Measurements from ENCODE around the gene AKAP8L. TPM values are rescaled to one million over a fixed set of nuclear protein-coding genes. Genes with fewer than 3 reads are reported as not detected.
A peak's percentile ranks its signal among the peaks of the same experiment; 100 is the strongest.
"Not testable (repeated sequence)": the region's sequence is repeated elsewhere in the genome, so short reads cannot be mapped to it uniquely, and the experiment has no call there.

AKAP8L gene
- polyA plus RNA-seq, 2 donors, result 37.9 to 75.5 TPM

- H3K4me3 ChIP-seq (ENCODE audit: low read depth in 1 of 2, low read length in 2 of 2), result no peak overlapping the region
- H3K27ac ChIP-seq (ENCODE audit: low read depth in 2 of 2, low read length in 1 of 2), result no peak overlapping the region
- no peaks in the 10 kb centered on the region for H3K27me3 ChIP-seq (ENCODE audit: control insufficient read depth in 1 of 2, insufficient read depth in 2 of 2, low read length in 2 of 2)
- peaks cover 42 to 59% of the 10 kb centered on the region in 2 donors for H3K36me3 ChIP-seq (ENCODE audit: control insufficient read depth in 2 of 2, insufficient read depth in 2 of 2, low read length in 1 of 2)
- H3K4me1 ChIP-seq (ENCODE audit: control insufficient read depth in 2 of 2, insufficient read depth in 2 of 2, low read length in 1 of 2), result peaks cover 0 to 5% of the 10 kb centered on the region in 2 donors
- no peaks in the 10 kb centered on the region for H3K9me3 ChIP-seq (ENCODE audit: control insufficient read depth in 2 of 2, insufficient read depth in 1 of 2, low read depth in 1 of 2, low read length in 1 of 2)
- 98 to 99% methylated on average over 3 of the region's 3 CpGs for WGBS, 2 donors
These were observed 22.4 kb downstream of the AKAP8L start for GRCh38 chr19:15396436-15396835.

GRCh38 chr19:15395251-15395650 is 23.5 kb downstream of the AKAP8L start:
- peaks cover 35 to 47% of the 10 kb centered on the region in 2 donors for H3K36me3 ChIP-seq (ENCODE audit: control insufficient read depth in 2 of 2, insufficient read depth in 2 of 2, low read length in 1 of 2)
- H3K4me3 ChIP-seq (ENCODE audit: low read depth in 1 of 2, low read length in 2 of 2); H3K9me3 ChIP-seq (ENCODE audit: control insufficient read depth in 2 of 2, insufficient read depth in 1 of 2, low read depth in 1 of 2, low read length in 1 of 2); H3K27ac ChIP-seq (ENCODE audit: low read depth in 2 of 2, low read length in 1 of 2); H3K27me3 ChIP-seq (ENCODE audit: control insufficient read depth in 1 of 2, insufficient read depth in 2 of 2, low read length in 2 of 2); H3K4me1 ChIP-seq (ENCODE audit: control insufficient read depth in 2 of 2, insufficient read depth in 2 of 2, low read length in 1 of 2): not testable (repeated sequence)
- 92 to 94% methylated on average over 17 of the region's 17 CpGs for WGBS, 2 donors

GRCh38 chr19:15394426-15394825 is 24.4 kb downstream of the AKAP8L start:
- H3K36me3 ChIP-seq (ENCODE audit: control insufficient read depth in 2 of 2, insufficient read depth in 2 of 2, low read length in 1 of 2), result peaks cover 28 to 43% of the 10 kb centered on the region in 2 donors
- no peaks in the 10 kb centered on the region for H3K9me3 ChIP-seq (ENCODE audit: control insufficient read depth in 2 of 2, insufficient read depth in 1 of 2, low read depth in 1 of 2, low read length in 1 of 2)
- 90 to 94% methylated on average over 5 of the region's 5 CpGs for WGBS, 2 donors
- H3K27me3 ChIP-seq (ENCODE audit: control insufficient read depth in 1 of 2, insufficient read depth in 2 of 2, low read length in 2 of 2), result no peaks in the 10 kb centered on the region
- H3K27ac ChIP-seq (ENCODE audit: low read depth in 2 of 2, low read length in 1 of 2), result no peak overlapping the region
- H3K4me3 ChIP-seq (ENCODE audit: low read depth in 1 of 2, low read length in 2 of 2), result no peak overlapping the region
- H3K4me1 ChIP-seq (ENCODE audit: control insufficient read depth in 2 of 2, insufficient read depth in 2 of 2, low read length in 1 of 2), result peaks cover 0 to 5% of the 10 kb centered on the region in 2 donors

GRCh38 chr19:15393963-15394362 is 24.8 kb downstream of the AKAP8L start:
- H3K9me3 ChIP-seq (ENCODE audit: control insufficient read depth in 2 of 2, insufficient read depth in 1 of 2, low read depth in 1 of 2, low read length in 1 of 2), result no peaks in the 10 kb centered on the region
- peaks cover 27 to 39% of the 10 kb centered on the region in 2 donors for H3K36me3 ChIP-seq (ENCODE audit: control insufficient read depth in 2 of 2, insufficient read depth in 2 of 2, low read length in 1 of 2)
- no peak overlapping the region for H3K4me3 ChIP-seq (ENCODE audit: low read depth in 1 of 2, low read length in 2 of 2)
- no peaks in the 10 kb centered on the region for H3K27me3 ChIP-seq (ENCODE audit: control insufficient read depth in 1 of 2, insufficient read depth in 2 of 2, low read length in 2 of 2)
- no peak overlapping the region for H3K27ac ChIP-seq (ENCODE audit: low read depth in 2 of 2, low read length in 1 of 2)
- peaks cover 0 to 5% of the 10 kb centered on the region in 2 donors for H3K4me1 ChIP-seq (ENCODE audit: control insufficient read depth in 2 of 2, insufficient read depth in 2 of 2, low read length in 1 of 2)

GRCh38 chr19:15390814-15391213 is 28.0 kb downstream of the AKAP8L start:
- no peak overlapping the region for H3K4me3 ChIP-seq (ENCODE audit: low read depth in 1 of 2, low read length in 2 of 2)
- H3K36me3 ChIP-seq (ENCODE audit: control insufficient read depth in 2 of 2, insufficient read depth in 2 of 2, low read length in 1 of 2), result peaks cover 3 to 8% of the 10 kb centered on the region in 2 donors
- WGBS, 2 donors, result 80 to 89% methylated on average over 2 of the region's 2 CpGs
- H3K9me3 ChIP-seq (ENCODE audit: control insufficient read depth in 2 of 2, insufficient read depth in 1 of 2, low read depth in 1 of 2, low read length in 1 of 2), result no peaks in the 10 kb centered on the region
- H3K27me3 ChIP-seq (ENCODE audit: control insufficient read depth in 1 of 2, insufficient read depth in 2 of 2, low read length in 2 of 2), result no peaks in the 10 kb centered on the region
- H3K4me1 ChIP-seq (ENCODE audit: control insufficient read depth in 2 of 2, insufficient read depth in 2 of 2, low read length in 1 of 2), result no peaks in the 10 kb centered on the region
- no peak overlapping the region for H3K27ac ChIP-seq (ENCODE audit: low read depth in 2 of 2, low read length in 1 of 2)

- Histone ChIP-seq H3K27ac (ENCODE audit: low read depth in 2 of 2, low read length in 1 of 2) (no peak overlapping the region), H3K36me3 (ENCODE audit: control insufficient read depth in 2 of 2, insufficient read depth in 2 of 2, low read length in 1 of 2) (no peaks in the 10 kb centered on the region), H3K9me3 (ENCODE audit: control insufficient read depth in 2 of 2, insufficient read depth in 1 of 2, low read depth in 1 of 2, low read length in 1 of 2) (no peaks in the 10 kb centered on the region), H3K4me3 (ENCODE audit: low read depth in 1 of 2, low read length in 2 of 2) (no peak overlapping the region), H3K27me3 (ENCODE audit: control insufficient read depth in 1 of 2, insufficient read depth in 2 of 2, low read length in 2 of 2) (no peaks in the 10 kb centered on the region), H3K4me1 (ENCODE audit: control insufficient read depth in 2 of 2, insufficient read depth in 2 of 2, low read length in 1 of 2) (peaks cover 5 to 7% of the 10 kb centered on the region in 2 donors)
- 83 to 89% methylated on average over 6 of the region's 6 CpGs for WGBS, 2 donors
These were observed 36.9 kb downstream of the AKAP8L start for GRCh38 chr19:15381864-15382263.

- Histone ChIP-seq H3K36me3 (ENCODE audit: control insufficient read depth in 2 of 2, insufficient read depth in 2 of 2, low read length in 1 of 2) (no peaks in the 10 kb centered on the region), H3K4me1 (ENCODE audit: control insufficient read depth in 2 of 2, insufficient read depth in 2 of 2, low read length in 1 of 2) (peaks cover 7% of the 10 kb centered on the region in 2 donors), H3K9me3 (ENCODE audit: control insufficient read depth in 2 of 2, insufficient read depth in 1 of 2, low read depth in 1 of 2, low read length in 1 of 2) (no peaks in the 10 kb centered on the region), H3K27ac (ENCODE audit: low read depth in 2 of 2, low read length in 1 of 2) (no peak overlapping the region), H3K27me3 (ENCODE audit: control insufficient read depth in 1 of 2, insufficient read depth in 2 of 2, low read length in 2 of 2) (no peaks in the 10 kb centered on the region), H3K4me3 (ENCODE audit: low read depth in 1 of 2, low read length in 2 of 2) (no peak overlapping the region)
- 79 to 83% methylated on average over 2 of the region's 2 CpGs for WGBS, 2 donors
These were observed 37.4 kb downstream of the AKAP8L start for GRCh38 chr19:15381429-15381828.

- H3K36me3 ChIP-seq (ENCODE audit: control insufficient read depth in 2 of 2, insufficient read depth in 2 of 2, low read length in 1 of 2), result no peaks in the 10 kb centered on the region
- H3K4me3 ChIP-seq (ENCODE audit: low read depth in 1 of 2, low read length in 2 of 2), result peak overlapping the region; percentile 72 to 73
- WGBS, 2 donors, result 1 to 2% methylated on average over 48 to 56 of the region's 56 CpGs
- no peaks in the 10 kb centered on the region for H3K27me3 ChIP-seq (ENCODE audit: control insufficient read depth in 1 of 2, insufficient read depth in 2 of 2, low read length in 2 of 2)
- H3K27ac ChIP-seq (ENCODE audit: low read depth in 2 of 2, low read length in 1 of 2), result peak overlapping the region; percentile 95 to 96
- H3K9me3 ChIP-seq (ENCODE audit: control insufficient read depth in 2 of 2, insufficient read depth in 1 of 2, low read depth in 1 of 2, low read length in 1 of 2), result no peaks in the 10 kb centered on the region
- peaks cover 8 to 9% of the 10 kb centered on the region in 2 donors for H3K4me1 ChIP-seq (ENCODE audit: control insufficient read depth in 2 of 2, insufficient read depth in 2 of 2, low read length in 1 of 2)
These were observed 38.7 kb downstream of the AKAP8L start for GRCh38 chr19:15379999-15380647.

GRCh38 chr19:15379083-15379998 is 39.4 kb downstream of the AKAP8L start, which contains the start of gene AKAP8:
Gene AKAP8 (minus strand): TSS chr19:15379787. CDS start chr19:15379731, 56 bp downstream.
- Histone ChIP-seq H3K36me3 (ENCODE audit: control insufficient read depth in 2 of 2, insufficient read depth in 2 of 2, low read length in 1 of 2) (peaks cover 0 to 2% of the 10 kb centered on the region in 2 donors), H3K27me3 (ENCODE audit: control insufficient read depth in 1 of 2, insufficient read depth in 2 of 2, low read length in 2 of 2) (no peaks in the 10 kb centered on the region), H3K27ac (ENCODE audit: low read depth in 2 of 2, low read length in 1 of 2) (peak within 1 kb of the TSS; percentile 96 to 98), H3K4me1 (ENCODE audit: control insufficient read depth in 2 of 2, insufficient read depth in 2 of 2, low read length in 1 of 2) (peaks cover 9 to 11% of the 10 kb centered on the region in 2 donors), H3K9me3 (ENCODE audit: control insufficient read depth in 2 of 2, insufficient read depth in 1 of 2, low read depth in 1 of 2, low read length in 1 of 2) (no peaks in the 10 kb centered on the region), H3K4me3 (ENCODE audit: low read depth in 1 of 2, low read length in 2 of 2) (peak within 1 kb of the TSS; percentile 72 to 98)
- 0% methylated on average over 96 to 111 of the region's 111 CpGs for WGBS, 2 donors
